Gastroesophageal sphincter (tissue), 3 donors: ENCODE measurements around the gene ALKBH5.

Experiments
- EP300 ChIP-seq: sonication (generic); formaldehyde crosslinking; IDR thresholded peaks from one replicate; pipeline ENCODE4 v1.6.1; 2017; ENCODE audit warnings: antibody characterized with exemption, mild to moderate bottlenecking
- TF ChIP-seq, protein P1 (sequence below), 4 experiments: fragments of 200-600 bp in 2 of 4; fragments of 450-650 bp in 2 of 4; sonication (generic) in 1 of 4; IDR thresholded peaks; one replicate each; pipeline ENCODE4 v1.5.1; 2017 to 2019; ENCODE audit warnings: antibody characterized with exemption in 4 of 4, mild to moderate bottlenecking in 2 of 4, moderate library complexity in 2 of 4

DNA sequence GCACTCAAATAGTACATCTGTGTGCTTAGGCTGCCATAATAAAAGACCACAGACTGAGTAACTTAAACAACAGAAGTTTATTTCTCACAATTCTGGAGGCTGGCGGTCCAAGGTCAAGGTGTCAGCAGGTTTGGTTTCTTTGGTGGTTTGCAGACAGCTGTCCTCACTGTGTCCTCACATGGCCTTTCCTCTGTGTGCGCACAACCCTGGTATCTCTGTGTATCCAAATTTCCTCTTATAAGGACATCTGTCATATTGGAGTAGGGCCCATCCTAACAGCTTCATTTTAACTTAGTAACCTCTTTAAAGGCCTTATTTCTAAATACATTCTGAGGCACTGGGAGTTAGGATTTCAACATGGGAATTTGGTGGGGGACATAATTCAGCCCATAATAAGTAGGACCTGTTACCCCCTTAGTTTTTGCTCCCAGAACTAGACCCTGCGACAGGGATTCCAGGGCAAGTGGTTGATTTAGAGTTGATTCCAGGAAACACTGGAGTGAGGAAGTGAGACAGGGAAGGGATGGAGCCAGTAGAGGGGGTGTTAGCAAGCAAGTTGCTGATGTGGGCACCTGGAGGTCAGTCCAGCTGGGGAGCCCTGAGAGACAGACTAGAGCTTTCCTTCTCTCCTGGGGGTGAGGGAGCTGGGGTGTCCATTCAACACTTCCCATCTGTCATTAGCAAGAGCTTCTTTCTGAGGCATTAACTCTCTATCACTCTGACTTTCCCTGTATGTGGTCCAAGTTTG lies 10.9 kb upstream of the ALKBH5 start:
- TF ChIP-seq EP300: no peak
- TF ChIP-seq, protein P1, sequence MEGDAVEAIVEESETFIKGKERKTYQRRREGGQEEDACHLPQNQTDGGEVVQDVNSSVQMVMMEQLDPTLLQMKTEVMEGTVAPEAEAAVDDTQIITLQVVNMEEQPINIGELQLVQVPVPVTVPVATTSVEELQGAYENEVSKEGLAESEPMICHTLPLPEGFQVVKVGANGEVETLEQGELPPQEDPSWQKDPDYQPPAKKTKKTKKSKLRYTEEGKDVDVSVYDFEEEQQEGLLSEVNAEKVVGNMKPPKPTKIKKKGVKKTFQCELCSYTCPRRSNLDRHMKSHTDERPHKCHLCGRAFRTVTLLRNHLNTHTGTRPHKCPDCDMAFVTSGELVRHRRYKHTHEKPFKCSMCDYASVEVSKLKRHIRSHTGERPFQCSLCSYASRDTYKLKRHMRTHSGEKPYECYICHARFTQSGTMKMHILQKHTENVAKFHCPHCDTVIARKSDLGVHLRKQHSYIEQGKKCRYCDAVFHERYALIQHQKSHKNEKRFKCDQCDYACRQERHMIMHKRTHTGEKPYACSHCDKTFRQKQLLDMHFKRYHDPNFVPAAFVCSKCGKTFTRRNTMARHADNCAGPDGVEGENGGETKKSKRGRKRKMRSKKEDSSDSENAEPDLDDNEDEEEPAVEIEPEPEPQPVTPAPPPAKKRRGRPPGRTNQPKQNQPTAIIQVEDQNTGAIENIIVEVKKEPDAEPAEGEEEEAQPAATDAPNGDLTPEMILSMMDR (IDR thresholded peaks at IDR 0.05): no peak
